HG03571 (cell line): ENCODE results near the gene VPS8.
"Not testable (repeated sequence)": the region's sequence is repeated elsewhere in the genome, so short reads cannot be mapped to it uniquely, and the experiment has no call there.

Experiments
- ATAC-seq: cut with Tn5 transposase; IDR thresholded peaks from one replicate; pipeline ENCODE4 v1.9.1; 2021; ENCODE audit not compliant: unreplicated experiment

Gene VPS8

DNA sequence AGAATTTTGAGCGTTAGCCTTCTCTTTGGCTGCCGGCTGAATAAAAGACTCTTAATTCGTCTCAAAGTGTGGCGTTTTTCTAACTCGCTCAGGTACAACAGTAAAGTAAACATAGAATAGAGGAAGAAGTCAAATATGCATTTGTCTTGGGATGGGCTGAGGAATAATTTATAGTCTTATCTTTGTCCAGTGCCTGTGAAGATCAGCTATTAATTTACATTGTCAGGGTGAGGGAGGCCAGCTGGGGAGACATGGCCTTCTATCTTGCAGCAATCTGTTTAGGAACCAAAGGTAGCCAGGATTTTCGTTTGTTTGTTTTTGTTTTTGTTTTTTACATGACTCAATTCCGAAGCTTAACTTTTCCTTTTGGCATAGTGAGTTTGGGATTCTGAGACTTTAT, 100.2 kb downstream of the VPS8 start:
- no peak for ATAC-seq

DNA sequence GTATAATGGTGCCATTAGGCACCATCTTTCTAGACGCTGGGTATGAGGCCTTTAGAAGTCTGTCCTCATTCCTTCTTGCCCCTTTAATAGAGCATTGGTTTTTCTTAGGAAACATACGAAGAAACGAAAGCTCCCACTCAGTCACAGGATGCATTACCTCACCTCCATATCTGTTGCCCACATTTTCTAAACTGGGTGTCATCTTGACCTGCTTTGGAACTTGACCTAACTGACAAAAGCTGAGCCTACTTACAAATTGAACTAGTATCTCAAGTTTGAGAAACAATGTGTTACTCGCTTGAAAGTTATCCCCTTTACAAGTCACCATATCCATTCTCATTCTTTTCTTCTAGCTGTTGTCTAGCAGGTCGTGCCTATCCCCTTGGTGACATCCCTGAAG, 102.7 kb downstream of the VPS8 start:
- ATAC-seq, result no peak

DNA sequence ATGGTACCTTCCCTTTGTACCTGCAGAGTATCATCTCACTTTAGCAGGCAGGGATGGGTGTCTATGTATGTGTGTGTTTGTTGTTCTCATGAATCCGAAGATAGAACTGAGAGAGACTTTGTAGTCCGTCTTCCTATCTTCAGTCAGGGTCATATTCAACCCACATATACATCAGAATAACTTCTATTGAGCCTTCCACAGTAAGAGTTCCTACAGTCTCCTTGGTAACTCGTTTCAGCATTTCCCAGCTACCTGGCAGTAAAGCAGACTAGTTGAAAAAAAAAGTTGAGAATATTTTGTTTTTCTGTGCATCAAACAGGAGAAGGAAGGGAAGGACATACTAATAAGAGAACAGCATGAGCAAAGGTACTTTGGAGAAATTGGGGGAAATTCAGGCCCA, 106.8 kb downstream of the VPS8 start:
- ATAC-seq, result no peak

DNA sequence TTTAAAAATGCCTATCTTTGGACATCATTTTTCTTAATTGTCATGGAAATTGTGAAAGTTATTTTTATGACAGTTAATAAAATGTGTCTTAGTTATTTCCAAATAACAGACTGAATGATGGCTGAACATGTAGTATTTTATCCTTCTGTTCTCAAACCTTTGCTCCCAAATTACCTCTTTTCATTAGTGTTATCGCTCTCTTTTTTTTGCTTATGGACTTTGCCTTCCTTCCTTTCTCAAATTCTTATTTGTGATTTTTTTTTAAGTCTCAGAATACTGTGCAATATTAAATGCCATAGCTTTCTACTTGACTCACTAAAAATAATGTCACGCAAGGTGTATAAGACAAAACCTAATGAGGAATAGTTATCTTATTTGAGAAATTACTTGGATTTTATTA, 107.7 kb downstream of the VPS8 start:
- ATAC-seq, result no peak

DNA sequence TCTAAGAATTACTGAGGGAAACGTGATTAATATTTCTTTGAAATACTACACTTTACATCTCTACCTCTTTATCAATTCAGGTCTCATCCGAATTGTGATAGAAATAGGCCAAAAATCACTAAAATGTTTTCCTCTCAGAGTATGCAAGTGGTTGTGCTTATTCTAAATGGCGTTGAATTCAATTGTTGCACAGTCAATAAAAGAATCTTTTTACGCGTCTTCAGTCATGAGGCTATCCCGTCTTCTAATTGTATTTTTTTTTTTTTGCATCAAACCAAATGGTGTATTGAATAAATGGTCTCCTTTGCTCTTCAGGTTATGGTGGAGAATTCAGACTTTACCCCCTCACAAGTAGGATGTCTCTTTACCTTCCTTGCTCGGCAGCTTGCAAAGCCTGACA, 112.6 kb downstream of the VPS8 start:
- no peak for ATAC-seq

DNA sequence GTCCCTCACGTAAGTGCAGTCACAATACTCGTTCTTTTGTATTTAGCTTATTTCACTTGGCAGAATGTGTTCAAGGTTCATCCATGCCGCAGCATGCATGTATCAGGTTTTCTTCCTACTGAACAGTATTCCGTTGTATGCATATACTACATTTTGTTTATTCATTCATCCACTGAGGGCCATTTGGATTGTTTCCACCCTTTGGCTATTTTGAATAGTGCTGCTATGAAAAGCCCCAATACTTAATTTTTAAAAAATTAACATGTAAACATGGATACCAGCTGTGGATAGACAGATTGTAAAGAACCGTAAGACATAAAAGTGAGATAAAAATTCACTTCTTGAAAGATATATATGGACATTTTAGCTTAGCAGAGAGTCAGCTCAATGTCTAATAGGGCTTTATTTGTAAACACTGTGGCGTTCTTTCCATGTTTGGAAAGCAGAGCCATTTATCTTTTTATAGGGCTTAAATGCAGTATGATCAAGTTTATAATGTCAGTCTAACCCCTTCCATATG, 115.9 kb downstream of the VPS8 start:
- no peak for ATAC-seq

DNA sequence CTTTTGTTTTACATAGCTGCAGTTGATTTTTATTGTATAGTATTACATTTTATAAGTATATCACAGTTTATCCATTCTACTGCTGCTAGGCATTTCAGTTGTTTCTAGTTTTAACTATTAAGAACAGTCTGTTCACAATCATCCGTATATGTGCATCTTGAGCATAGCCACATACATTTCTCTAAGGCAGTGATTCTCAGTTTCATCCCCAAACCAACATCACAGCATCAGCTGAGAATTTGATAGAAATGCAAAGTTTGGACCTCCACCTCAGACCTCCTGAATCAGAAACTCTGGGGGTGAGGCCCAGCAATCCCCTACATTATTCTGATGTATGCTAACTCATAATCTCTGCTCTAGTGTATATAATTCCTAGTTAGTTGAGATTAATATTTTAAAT, 120.8 kb downstream of the VPS8 start:
- ATAC-seq, result no peak

DNA sequence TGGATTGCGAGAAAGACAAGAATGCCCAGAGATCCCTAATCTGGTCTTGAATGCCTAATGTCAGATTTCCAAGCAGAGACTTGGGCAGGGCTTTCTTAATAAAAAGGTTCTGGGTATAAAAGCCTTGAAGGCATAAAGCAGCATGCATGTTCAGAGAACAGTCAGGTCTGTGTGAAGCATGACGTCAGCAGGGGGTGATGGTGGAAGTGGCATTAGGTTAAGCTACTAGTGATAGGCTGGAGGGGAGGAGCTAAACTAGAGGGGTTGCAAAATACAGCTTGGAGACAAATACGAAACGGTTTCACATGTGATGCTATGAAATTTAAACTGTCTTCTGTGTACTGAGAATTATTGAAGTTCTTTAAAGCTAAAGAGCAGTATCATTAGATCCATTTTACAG, 125.6 kb downstream of the VPS8 start:
- no peak for ATAC-seq

DNA sequence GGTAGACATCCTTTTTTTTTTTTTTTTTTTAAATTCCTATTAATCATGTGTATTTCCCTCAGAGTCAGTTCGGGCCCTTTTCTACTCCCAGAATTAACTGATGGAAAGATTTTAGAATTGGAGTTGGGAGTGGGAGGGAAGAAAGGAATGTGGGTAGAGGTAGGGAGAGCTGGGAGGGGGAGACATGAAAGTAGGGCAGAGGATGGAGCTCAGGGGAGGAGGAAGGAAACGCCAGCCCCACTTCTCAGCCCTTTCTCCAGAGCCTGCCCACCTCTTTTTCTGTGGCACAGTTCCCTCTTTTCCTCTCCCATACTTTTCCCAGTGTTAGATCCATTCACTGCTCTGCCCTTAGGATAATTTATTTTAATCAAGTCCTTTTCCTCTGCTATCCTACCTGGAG, 129.4 kb downstream of the VPS8 start:
- ATAC-seq, result no peak

DNA sequence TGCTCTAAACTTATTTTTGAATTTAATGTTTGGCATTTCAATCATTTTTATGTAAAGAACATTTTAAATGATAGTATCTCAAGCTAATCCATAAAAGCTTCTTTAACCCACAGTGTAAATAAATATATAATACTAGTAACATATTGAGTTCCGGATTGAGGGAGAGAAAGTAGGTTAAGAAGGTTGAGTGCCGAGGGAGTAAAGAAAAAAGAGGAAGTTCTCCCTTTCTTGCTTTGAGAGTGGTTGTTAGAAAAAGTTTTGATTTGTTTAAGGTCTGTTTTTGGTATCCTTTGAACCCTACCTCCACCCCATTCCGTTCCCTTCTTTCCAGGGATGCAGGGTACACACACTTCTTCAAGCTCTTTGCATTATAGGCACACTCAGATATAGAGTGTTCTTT, 130.8 kb downstream of the VPS8 start:
- ATAC-seq, result no peak

DNA sequence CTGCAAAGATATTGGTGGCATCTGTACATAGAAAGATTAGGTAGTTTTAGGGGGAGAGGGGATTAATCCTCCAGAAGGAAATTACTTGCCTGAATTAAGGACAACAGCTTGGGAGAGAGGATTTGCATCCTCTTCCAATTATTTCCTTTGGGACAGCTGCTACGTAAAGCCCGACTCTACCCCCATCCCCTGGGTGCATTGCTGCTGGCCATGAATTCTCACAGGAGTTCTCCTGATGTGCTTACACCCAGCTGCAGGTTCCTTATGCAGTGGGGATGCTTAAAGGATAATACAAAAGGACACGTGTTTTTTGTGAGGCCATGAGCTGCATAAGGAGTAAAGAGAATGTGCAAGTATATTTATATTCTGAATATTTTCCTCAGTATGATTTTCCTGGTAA, 132.3 kb downstream of the VPS8 start:
- ATAC-seq, result no peak

DNA sequence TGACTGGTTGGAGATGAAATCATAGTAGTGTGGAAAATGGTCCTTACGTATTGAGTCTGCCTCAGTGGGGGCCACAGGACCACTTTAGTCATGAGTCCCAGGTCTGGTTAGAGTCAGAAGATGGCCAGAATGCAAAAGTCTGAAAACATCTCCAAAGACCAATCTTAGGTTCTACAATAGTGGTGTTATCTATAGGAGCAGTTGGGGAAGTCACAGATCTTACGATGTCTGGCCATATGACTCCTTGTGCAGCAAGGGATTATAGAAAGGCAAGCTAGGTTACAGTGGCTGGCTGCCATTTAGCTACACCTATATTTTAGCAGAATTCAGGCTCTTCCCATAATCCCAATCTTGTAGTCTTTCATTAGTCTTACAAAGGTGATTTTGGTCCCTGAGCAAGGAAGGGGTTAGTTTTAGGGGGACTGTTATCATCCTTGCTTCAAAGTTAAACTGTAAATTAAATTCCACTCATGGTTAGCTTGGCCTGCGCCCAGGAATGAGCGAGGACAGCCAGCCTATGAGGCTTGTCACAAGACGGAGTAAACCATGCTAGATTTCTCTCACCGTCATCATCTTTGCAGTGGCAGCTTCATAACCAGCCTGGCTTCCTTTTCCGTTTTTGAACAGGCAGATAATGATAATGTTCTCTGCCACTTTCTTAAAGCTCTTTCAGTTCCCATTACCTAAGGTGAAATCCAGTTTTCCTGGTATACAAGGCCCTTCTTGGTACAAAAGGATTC, 134.1 kb downstream of the VPS8 start:
- ATAC-seq, result no peak

DNA sequence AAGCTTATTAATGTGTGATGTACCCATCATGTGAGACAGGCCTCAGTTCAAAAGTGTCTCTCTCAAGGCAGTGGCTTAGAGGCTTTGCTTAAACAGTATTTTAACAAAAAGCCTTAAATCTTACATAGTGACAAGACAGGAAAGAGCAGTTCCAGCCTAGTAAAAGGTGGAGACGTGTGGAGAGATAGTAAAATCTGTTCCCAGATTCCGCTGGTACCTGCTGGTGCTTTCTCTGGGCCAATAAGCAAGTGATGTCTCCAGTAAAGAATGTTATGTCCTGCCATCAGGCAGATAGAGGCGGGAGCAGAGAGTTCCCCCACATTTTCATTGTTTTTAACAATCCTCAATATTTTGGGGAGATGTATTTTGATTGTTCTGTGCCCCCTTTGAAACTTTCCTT, 135.0 kb downstream of the VPS8 start:
- no peak for ATAC-seq

DNA sequence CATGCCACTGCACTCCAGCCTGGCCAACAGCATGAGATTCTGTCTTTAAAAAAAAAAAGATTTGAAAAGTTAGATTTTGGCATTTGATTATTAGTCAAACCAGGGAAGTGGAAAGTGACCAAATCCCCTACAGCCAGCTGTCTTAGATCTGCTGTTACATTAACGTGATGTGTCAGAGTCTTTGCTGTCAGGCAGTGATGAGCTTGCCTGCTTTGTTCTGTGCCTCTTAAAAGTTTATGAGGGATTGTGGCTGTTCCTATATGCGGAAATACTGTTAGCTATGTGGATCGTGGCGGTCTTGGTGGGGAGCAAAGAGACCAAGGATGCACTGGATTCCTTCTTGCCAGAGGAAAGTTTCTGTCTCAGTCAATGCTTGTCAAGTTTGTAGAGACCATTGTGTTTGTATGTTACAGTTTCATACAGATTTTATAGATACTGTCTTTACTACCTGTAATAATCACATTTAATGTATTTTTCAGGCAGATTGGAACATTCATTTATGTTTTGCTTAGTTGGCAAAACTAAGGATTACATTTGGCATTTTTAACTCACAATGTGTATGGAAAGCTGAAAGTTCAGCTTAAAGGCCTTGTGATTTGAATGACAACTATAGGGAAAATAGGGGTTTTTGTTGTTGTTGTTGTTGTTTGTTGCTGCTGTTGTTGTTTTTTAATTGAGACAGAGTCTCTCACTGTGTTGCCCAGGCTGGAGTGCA, 137.4 kb downstream of the VPS8 start:
- ATAC-seq, result no peak

DNA sequence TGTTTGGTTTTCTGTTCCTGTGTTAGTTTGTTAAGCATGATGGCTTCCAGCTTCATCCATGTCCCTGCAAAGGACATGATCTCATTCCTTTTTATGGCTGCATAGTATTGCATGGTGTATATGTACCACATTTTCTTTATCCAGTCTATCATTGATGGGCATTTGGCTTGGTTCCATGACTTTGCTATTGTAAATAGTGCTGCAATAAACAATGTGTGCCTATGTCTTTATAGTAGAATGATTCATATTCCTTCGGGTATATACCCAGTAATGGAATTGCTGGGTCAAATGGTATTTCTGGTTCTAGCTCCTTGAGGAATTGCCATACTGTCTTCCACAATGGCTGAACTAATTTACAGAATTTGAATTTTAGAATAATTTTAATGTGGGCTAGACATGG, 138.8 kb downstream of the VPS8 start:
- ATAC-seq, result not testable (repeated sequence)

DNA sequence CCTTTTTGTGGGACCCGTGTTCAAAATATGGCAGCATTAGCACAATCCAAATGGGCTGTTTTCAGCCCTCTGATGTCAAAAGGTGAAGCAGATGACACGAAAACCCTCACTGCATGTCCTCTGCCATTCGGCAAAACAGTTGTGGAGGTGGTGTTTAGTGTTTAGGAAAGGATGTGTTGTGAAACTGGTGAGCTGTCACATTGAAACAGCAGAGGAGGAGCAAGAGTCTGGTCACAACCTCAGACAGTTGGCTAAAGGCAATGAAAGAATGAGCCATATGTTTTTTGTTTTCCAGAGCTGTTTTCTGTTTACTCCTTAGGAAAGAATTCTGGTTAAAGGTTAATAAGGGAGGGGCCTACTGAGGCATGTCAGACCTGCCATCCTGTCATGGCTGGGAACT, 140.7 kb downstream of the VPS8 start:
- ATAC-seq, result no peak

DNA sequence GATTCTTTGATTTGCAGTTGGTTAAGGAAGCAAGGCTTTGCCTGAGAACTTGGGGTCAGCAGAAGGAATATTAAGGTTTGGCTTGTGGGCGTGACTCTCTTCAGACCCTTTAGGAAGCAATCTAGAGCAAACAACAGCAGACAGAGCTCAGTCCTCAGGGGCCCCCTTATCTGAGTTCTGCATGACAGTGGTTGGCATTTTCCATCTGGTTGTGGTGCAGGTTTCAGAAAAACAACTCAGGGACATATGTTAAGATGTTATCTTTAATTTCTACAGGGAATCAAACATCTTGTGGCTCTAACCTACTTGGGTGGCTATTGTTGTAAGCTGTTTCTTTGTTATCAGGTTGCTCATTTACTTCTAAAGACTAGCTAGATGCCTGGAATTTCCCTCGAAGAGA, 141.4 kb downstream of the VPS8 start:
- ATAC-seq, result no peak

DNA sequence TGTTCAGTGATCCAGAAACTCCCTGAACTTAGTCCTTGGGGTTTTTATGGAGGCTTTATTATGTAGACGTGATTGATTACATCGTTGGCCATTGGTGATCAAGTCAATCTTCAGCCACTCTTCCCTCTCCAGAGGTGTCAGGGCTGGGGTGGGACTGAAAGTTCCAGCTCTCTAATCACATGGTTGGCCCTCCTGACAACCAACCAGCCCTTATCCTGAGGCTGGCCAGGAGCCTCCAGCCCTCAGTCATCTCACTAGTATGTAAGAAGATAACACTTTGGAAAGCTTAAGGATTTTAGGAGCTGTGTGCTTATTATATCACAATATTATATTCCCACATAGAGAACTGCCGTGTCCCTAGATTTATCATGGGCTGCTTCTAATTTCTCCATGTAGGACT, 142.3 kb downstream of the VPS8 start:
- no peak for ATAC-seq

DNA sequence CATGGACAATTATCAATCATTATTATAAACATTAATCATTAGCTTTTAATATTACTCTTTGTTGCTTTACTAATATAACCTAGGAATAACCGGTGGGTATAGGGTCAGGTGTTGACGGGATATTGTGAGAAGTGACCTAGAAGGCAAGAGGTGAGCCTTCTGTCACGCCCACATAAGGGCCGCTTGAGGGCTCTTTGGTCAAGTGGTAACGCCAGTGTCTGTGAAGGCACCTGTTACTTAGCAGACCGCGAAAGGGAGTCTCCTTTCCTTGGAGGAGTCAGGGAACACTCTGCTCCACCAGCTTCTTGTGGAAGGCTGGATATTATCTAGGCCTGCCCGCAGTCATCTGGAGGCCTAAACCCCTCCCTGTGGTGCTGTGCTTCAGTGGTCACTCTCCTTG, 142.9 kb downstream of the VPS8 start:
- ATAC-seq, result not testable (repeated sequence)

DNA sequence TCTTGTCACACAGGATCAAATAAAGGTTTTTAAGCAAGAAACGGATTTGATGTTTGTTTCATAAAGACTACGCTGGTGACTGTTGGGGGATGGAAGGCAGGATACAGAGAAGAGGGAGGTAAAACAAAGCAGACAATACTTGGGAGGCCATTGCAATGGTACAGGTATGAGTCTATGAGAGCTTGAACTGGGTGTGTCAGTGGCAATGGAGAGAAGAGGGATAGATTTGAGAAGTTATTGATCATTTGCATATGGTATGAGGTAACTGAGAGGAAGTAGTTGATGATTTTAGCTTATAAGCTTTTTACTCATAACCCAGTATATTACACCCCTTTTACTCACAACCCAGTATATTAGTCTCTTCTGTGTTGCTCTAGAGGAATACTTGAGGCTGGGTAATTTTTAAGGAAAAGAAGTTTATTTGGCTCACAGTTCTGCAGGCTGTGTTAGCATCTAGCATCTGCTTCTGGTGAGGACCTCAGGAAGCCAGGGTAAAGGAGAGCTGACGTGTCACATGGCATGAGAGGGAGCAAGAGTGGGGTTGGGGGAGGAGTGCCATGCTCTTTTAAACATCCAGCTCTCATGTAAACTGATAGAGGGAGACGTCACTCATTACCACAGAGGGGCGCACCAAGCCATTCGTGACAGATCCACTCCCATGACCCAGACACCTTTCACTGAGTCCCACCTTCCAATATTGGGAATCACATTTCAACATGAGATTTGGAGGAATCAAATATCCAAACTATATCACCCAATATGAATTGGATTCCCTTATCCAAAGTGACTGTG, 153.9 kb downstream of the VPS8 start:
- no peak for ATAC-seq

DNA sequence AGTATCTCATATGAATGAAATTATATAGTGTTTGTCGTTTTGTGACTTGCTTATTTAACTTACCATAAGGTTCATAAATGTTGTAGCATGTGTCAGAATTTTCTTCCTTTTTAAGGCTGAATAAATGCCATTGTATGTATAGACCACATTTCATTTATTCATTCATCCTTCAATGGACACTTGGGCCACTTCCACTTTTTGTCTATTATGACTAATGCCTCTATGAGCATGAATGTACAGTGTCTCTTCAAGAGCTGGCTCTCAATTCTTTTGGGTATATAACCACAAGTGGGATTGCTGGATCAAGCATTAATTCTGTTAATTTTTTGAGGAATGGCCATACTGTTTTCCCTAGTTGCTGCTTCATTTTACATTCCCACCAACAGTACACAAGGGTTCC, 156.1 kb downstream of the VPS8 start:
- no peak for ATAC-seq

DNA sequence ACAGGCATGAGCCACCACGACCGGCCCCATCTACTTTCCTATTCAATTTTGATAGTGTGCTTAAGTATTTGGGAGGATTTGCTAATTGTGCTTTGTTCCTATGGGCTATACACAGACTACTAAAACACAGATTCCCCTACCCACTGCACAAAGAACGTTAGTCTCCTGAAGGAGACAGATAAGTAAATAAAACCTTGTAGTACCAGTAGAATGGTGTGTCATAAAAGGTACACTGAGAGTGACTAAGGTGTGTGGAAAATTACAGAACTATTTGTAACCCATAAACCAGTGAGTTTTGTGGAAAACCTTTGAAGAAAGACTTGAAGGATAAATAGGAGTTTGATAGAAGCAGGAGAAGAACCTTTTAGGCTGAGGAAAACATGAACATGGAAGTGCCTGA, 158.2 kb downstream of the VPS8 start:
- no peak for ATAC-seq
